ENCODE results near the gene NFIB. TPM values are rescaled to one million over a fixed set of nuclear protein-coding genes. Genes with fewer than 3 reads are reported as not detected.

The NFIB gene
- total and polyA plus RNA-seq, 2 of the 8 experiments (the other 6 are each of a cell fraction or from before 2014, with no cell fraction given), result 2.6 to 13.1 TPM

GRCh38 chr9:14216612-14217194, 97.2 kb downstream of the NFIB start:
- Histone ChIP-seq H3K18ac (ENCODE audit: extremely low read depth, low read length) (no peak overlapping the region), H2BK12ac (ENCODE audit: low read depth, low read length) (no peak overlapping the region), H3K4ac (replicated peaks; ENCODE audit: insufficient read length, low read depth, low read length) (no peak overlapping the region), H3K56ac (replicated peaks; ENCODE audit: insufficient read length, low read depth, low read length) (no peak overlapping the region), H4K8ac (ENCODE audit: extremely low read depth, insufficient read depth, low read length) (no peak overlapping the region), H3K23ac (ENCODE audit: insufficient read length) (no peak overlapping the region), H2AK5ac (ENCODE audit: low read depth, low read length) (no peak overlapping the region), H3K27ac (ENCODE audit: low read depth, low read length) (no peak overlapping the region), H3K9ac (replicated peaks in 1 of 4; ENCODE audit: extremely low read depth in 1 of 4, low read depth in 3 of 4, low read length in 3 of 4) (no peak overlapping the region), H4K5ac (ENCODE audit: insufficient read length, low read depth, low read length) (no peak overlapping the region), H3K4me3 (ENCODE audit: extremely low read depth in 1 of 4, insufficient read depth in 2 of 4, low read depth in 3 of 4, low read length in 4 of 4) (no peak overlapping the region), H2BK20ac (ENCODE audit: low read length) (no peak overlapping the region), H3K23me2 (ENCODE audit: low read depth, low read length) (peaks cover 3% of the 10 kb centered on the region; the same call in 1 of the 2 replicates), H3K14ac (ENCODE audit: insufficient read length) (no peak overlapping the region), H3K79me1 (ENCODE audit: low read depth, low read length) (no peaks in the 10 kb centered on the region), H3K79me2 (ENCODE audit: control insufficient read depth in 1 of 2, insufficient read depth in 2 of 2, low read length in 2 of 2) (peaks cover 0 to 5% of the 10 kb centered on the region in 2 experiments; a peak in 2 of 4 replicates), H2BK15ac (ENCODE audit: low read length) (no peak overlapping the region), H3K9me3 (ENCODE audit: insufficient read depth in 2 of 2, low read depth in 1 of 2, low read length in 1 of 2) (no peaks in the 10 kb centered on the region), H3K4me2 (ENCODE audit: insufficient read depth in 1 of 2, low read depth in 2 of 2, low read length in 2 of 2) (no peak overlapping the region), H4K91ac (replicated peaks; ENCODE audit: insufficient read length, low read length) (no peak overlapping the region), H2AFZ (ENCODE audit: low read length) (no peak overlapping the region), H2BK120ac (replicated peaks; ENCODE audit: low read depth, low read length) (no peak overlapping the region), H2BK5ac (ENCODE audit: low read depth, low read length) (no peak overlapping the region), H3K36me3 (ENCODE audit: control insufficient read depth in 2 of 4, insufficient read depth in 4 of 4, low read length in 3 of 4) (no peaks in the 10 kb centered on the region), H3K27me3 (replicated peaks in 1 of 4; ENCODE audit: control insufficient read depth in 3 of 4, extremely low read depth in 1 of 4, insufficient read depth in 3 of 4, low read length in 3 of 4) (no peaks in the 10 kb centered on the region), H4K20me1 (replicated peaks in 1 of 2; ENCODE audit: control insufficient read depth in 1 of 2, insufficient read depth in 2 of 2, low read length in 2 of 2) (no peaks in the 10 kb centered on the region), H3K4me1 (replicated peaks in 1 of 4; ENCODE audit: control insufficient read depth in 3 of 4, insufficient read depth in 4 of 4, low read length in 3 of 4) (peaks cover 0 to 10% (median 3%) of the 10 kb centered on the region in 4 experiments; a peak in 6 of 7 replicates)
- WGBS, 2 experiments (ENCODE audit: extremely low coverage in 1 of 2, insufficient coverage in 1 of 2, insufficient read length in 1 of 2, insufficient replicate concordance in 2 of 2, low coverage in 1 of 2, low lambda C conversion rate in 2 of 2, missing lambda C conversion rate in 1 of 2), result 90% methylated on average over 1 of the region's 1 CpG; no CpG with 5 or more reads in 1 of the 2 experiments
- POLR2A ChIA-PET (ENCODE audit: partially characterized antibody), result interaction anchor here (1.3 kb wide), 1 partner anchor 24 kb away, joined by 3 read pairs; no protein-coding TSS in a partner anchor
- CTCF ChIA-PET (ENCODE audit: partially characterized antibody), result no interaction called here
- DNase-seq (ENCODE audit: low read depth in 1 of 2, low spot score in 2 of 2) (no peak), FAIRE-seq (no peak)
- no peak for TF ChIP-seq FOSL1 (IDR thresholded peaks at IDR 0.05; ENCODE audit: insufficient read depth, low read depth, low read length)
- TF ChIP-seq SP1 (IDR thresholded peaks at IDR 0.05; ENCODE audit: low read depth, low read length), result no peak
- TF ChIP-seq KDM5A (IDR thresholded peaks at IDR 0.05; ENCODE audit: low read length), result no peak
- no peak for TF ChIP-seq CREB1 (IDR thresholded peaks at IDR 0.05)
- TF ChIP-seq HDAC6 (IDR thresholded peaks at IDR 0.05; ENCODE audit: low read depth, low read length), result no peak
- no peak for TF ChIP-seq JUND (IDR thresholded peaks at IDR 0.05; ENCODE audit: low read length)
